ENCODE data around the gene PLXNA4. TPM values are rescaled to one million over a fixed set of nuclear protein-coding genes. Genes with fewer than 3 reads are reported as not detected.

Gene PLXNA4
- polyA plus RNA-seq, 2 of the 4 experiments (the other 2 are of a cell fraction): 0.12 to 0.34 TPM

DNA sequence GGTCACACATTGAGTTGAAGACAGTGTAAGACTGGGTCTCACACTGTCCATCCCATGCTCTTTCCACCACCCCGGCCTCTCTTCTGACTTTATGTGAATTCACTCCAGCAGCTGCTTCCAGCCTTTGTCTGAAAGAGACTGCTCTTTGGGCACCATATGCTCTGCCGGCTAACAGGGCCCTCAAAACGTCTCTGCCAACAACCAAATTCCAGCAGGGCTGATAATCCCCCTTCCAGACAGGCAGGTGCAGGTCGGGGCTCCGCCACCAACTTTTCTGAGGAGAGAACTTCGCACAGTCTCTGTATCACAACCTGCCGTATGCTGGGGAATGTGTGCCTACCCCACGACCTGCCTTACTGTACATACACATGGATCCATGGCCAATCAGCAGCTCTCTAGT, 64.3 kb downstream of the PLXNA4 start:
- Histone ChIP-seq H3K4me2 (no peak overlapping the region), H3K27ac (no peak overlapping the region), H3K9me3 (no peaks in the 10 kb centered on the region), H3K4me1 (no peaks in the 10 kb centered on the region), H3K4me3 (no peak overlapping the region)
- DNase-seq (ENCODE audit: low read depth in 1 of 2, low spot score in 1 of 2): no peak
- ChIA-PET POLR2A (no interaction called here), CTCF (no interaction called here)
- WGBS (ENCODE audit: missing lambda C conversion rate): 31% methylated on average over 8 of the region's 8 CpGs
- no peak for ATAC-seq
- FAIRE-seq: no peak
- TF ChIP-seq RARB (CRISPR knock-in tag; IDR thresholded peaks at IDR 0.05) (no peak), NFE2L2 (conservative IDR thresholded peaks at IDR 0.05; ENCODE audit: low read length) (no peak), CBX2 (IDR thresholded peaks at IDR 0.05; ENCODE audit: borderline replicate concordance, low read depth) (no peak)

- no peak for ATAC-seq
- WGBS (ENCODE audit: missing lambda C conversion rate): 36% methylated on average over 3 of the region's 3 CpGs
- Histone ChIP-seq H3K4me2 (no peak overlapping the region), H3K9me3 (no peaks in the 10 kb centered on the region), H3K4me3 (no peak overlapping the region), H3K27ac (no peak overlapping the region), H3K4me1 (no peaks in the 10 kb centered on the region)
- ChIA-PET POLR2A (no interaction called here), CTCF (no interaction called here)
- no peak for FAIRE-seq
- TF ChIP-seq, protein P1, sequence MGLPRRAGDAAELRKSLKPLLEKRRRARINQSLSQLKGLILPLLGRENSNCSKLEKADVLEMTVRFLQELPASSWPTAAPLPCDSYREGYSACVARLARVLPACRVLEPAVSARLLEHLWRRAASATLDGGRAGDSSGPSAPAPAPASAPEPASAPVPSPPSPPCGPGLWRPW (IDR thresholded peaks at IDR 0.05): no peak
- TF ChIP-seq, protein P2, sequence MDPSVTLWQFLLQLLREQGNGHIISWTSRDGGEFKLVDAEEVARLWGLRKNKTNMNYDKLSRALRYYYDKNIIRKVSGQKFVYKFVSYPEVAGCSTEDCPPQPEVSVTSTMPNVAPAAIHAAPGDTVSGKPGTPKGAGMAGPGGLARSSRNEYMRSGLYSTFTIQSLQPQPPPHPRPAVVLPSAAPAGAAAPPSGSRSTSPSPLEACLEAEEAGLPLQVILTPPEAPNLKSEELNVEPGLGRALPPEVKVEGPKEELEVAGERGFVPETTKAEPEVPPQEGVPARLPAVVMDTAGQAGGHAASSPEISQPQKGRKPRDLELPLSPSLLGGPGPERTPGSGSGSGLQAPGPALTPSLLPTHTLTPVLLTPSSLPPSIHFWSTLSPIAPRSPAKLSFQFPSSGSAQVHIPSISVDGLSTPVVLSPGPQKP (IDR thresholded peaks at IDR 0.05; ENCODE audit: low read depth, low read length): no peak
- TF ChIP-seq E2F6 (IDR thresholded peaks at IDR 0.05; ENCODE audit: borderline replicate concordance, low read depth) (no peak), ZSCAN20 (CRISPR knock-in tag; IDR thresholded peaks at IDR 0.05) (no peak), NFE2L2 (conservative IDR thresholded peaks at IDR 0.05; ENCODE audit: low read length) (no peak), POLR2AphosphoS2 (conservative IDR thresholded peaks at IDR 0.05; ENCODE audit: low read length) (no peak), RAD21 (conservative IDR thresholded peaks at IDR 0.05 in 1 of 2, IDR thresholded peaks at IDR 0.05 in 1 of 2) (no peak), TP53 (CRISPR knock-in tag; IDR thresholded peaks at IDR 0.05) (no peak)
- no peak for DNase-seq (ENCODE audit: low read depth in 1 of 2, low spot score in 1 of 2)
These were observed 64.9 kb downstream of the PLXNA4 start for GRCh38 chr7:132511387-132511786.

DNA sequence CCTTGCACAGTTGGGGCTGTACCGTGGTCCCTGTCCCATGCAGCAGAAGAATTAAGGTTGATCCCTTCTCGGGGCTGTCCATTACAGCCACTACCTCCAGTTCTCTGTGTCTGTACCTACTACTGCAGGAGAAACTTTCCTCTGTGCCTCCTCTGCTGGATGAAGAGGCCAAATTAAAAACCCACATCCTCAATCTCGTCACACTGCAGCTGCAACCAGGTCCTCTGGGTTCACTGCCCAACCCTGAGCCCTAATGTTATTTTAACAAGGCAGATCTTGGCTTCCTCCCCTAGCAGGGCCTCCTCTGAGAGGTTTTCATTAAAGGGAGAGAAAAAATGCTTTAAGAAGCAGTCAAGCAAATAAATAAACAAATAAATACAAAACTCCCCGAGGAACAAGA, 66.6 kb downstream of the PLXNA4 start:
- CTCF ChIA-PET: interaction anchor here (0.6 to 1.1 kb wide), 2 partner anchors 8 to 9 kb away, joined by 3 to 4 read pairs; no protein-coding TSS in a partner anchor
- no peaks in the 10 kb centered on the region for H3K4me1 ChIP-seq
- POLR2A ChIA-PET: no interaction called here
- H3K9me3 ChIP-seq: no peaks in the 10 kb centered on the region
- WGBS (ENCODE audit: missing lambda C conversion rate): 7% methylated on average over 4 of the region's 4 CpGs
- no peak for ATAC-seq
- H3K27ac ChIP-seq: no peak overlapping the region
- TF ChIP-seq MAZ (IDR thresholded peaks at IDR 0.05; ENCODE audit: borderline replicate concordance, low read depth, low read length) (no peak), MAX (IDR thresholded peaks at IDR 0.05) (no peak), BHLHE40 (IDR thresholded peaks at IDR 0.05; ENCODE audit: low read depth, low read length) (no peak), EP300 (IDR thresholded peaks at IDR 0.05) (no peak), E2F6 (IDR thresholded peaks at IDR 0.05; ENCODE audit: borderline replicate concordance, low read depth) (no peak), RNF2 (IDR thresholded peaks at IDR 0.05; ENCODE audit: borderline replicate concordance, low read depth) (no peak), USF2 (IDR thresholded peaks at IDR 0.05) (no peak), HDAC2 (IDR thresholded peaks at IDR 0.05) (no peak), HOXA7 (CRISPR knock-in tag; IDR thresholded peaks at IDR 0.05) (no peak), RFX5 (IDR thresholded peaks at IDR 0.05) (no peak), TFCP2L1 (CRISPR knock-in tag; IDR thresholded peaks at IDR 0.05) (no peak), CEBPB (IDR thresholded peaks at IDR 0.05) (no peak), POLR2AphosphoS2 (conservative IDR thresholded peaks at IDR 0.05; ENCODE audit: low read length) (no peak), MAFK (IDR thresholded peaks at IDR 0.05; ENCODE audit: partially characterized antibody) (no peak), MYC (IDR thresholded peaks at IDR 0.05; ENCODE audit: borderline replicate concordance, low read length) (no peak)
- TF ChIP-seq, protein P3, sequence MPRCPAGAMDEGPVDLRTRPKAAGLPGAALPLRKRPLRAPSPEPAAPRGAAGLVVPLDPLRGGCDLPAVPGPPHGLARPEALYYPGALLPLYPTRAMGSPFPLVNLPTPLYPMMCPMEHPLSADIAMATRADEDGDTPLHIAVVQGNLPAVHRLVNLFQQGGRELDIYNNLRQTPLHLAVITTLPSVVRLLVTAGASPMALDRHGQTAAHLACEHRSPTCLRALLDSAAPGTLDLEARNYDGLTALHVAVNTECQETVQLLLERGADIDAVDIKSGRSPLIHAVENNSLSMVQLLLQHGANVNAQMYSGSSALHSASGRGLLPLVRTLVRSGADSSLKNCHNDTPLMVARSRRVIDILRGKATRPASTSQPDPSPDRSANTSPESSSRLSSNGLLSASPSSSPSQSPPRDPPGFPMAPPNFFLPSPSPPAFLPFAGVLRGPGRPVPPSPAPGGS (IDR thresholded peaks at IDR 0.05): no peak
- TF ChIP-seq, protein P2 (IDR thresholded peaks at IDR 0.05; ENCODE audit: low read depth, low read length): no peak
- no peak for FAIRE-seq
- DNase-seq (ENCODE audit: low read depth in 1 of 2, low spot score in 1 of 2): no peak
- no peak overlapping the region for H3K4me3 ChIP-seq
- H3K4me2 ChIP-seq: no peak overlapping the region

Data from A549 (cell line).